ENCODE data around the gene SOX6.

The SOX6 gene

DNA sequence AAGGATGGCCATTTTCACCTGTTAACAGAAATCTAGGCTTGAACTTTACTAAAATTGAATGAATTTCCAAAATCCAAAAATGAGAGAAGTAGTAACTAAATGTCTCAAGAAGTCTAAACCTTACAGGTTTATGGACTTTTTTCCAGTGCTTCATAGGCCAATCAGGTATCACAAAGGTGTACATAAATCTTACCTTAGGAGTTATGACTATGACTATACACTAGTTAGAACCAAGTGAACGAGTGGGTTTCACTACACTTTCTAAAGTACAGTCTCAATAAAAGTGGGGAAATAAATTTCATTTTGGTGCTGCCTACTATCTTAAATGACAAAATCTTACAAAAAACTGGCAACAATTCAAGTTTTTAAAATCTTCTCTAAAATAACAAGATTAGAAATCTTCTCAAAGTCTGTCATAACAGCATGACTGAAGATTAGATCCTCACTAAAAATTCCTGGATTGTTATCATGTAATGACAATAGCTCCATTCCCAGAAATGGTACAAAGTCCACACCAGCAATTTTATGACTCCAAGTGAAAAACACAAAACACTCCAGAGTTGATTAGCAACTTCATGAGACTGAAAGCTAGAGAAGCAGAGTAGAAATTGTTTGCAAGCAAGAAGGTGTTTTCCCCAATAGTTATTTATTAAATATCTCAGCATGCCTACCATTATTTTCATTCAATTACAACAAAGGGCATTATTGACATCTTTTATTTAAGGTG is 20.9 kb downstream of the SOX6 start:
- TF ChIP-seq PAX5 (IDR thresholded peaks at IDR 0.05; ENCODE audit: insufficient read depth, low read length, severe bottlenecking) = no peak
- no peak for TF ChIP-seq POLR2A (IDR thresholded peaks at IDR 0.05; ENCODE audit: low read depth, low read length)
- TF ChIP-seq POU2F2 (IDR thresholded peaks at IDR 0.05; ENCODE audit: low read depth, low read length) = no peak
- no peak for TF ChIP-seq POLR2AphosphoS5 (IDR thresholded peaks at IDR 0.05; ENCODE audit: low read depth, low read length)
- no peak for TF ChIP-seq SPI1 (IDR thresholded peaks at IDR 0.05; ENCODE audit: low read depth, low read length)
- TF ChIP-seq TAF1 (IDR thresholded peaks at IDR 0.05; ENCODE audit: low read depth, low read length) = no peak
- FAIRE-seq = no peak
- no peak for DNase-seq (ENCODE audit: insufficient read length, low spot score)

DNA sequence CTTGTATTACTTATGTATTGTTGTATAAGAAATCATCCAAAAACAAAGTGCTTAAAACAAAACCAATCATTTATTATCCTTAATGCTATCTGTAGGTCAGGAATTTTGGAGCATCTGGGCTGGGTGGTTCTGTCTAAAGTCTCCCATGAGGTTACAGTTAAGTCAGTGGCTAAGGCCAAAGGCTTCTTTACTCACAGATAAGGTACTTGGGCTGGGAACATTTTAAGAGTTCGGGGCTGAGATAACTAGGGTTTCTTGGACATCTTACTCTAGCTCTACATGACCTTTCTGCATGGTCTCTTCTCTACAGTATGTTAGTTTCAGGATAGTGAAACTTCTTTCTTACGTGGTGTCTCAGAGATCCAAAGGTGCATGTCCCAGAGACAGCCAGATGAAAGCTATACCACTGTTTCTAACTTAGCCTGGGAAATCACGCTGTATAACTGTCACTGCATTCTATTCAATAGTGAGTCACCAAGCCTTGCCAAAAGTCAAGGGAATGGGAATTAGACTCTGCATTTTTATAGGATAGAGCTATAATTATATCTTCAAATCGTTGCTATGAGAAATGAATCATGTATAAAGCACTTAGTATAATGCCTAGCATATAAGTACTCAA is 29.6 kb downstream of the SOX6 start:
- FAIRE-seq (no peak), DNase-seq (ENCODE audit: insufficient read length, low spot score) (no peak)
- no peak for TF ChIP-seq POLR2A (IDR thresholded peaks at IDR 0.05; ENCODE audit: low read depth, low read length)
- no peak for TF ChIP-seq POU2F2 (IDR thresholded peaks at IDR 0.05; ENCODE audit: low read depth, low read length)
- TF ChIP-seq POLR2AphosphoS5 (IDR thresholded peaks at IDR 0.05; ENCODE audit: low read depth, low read length) = no peak
- TF ChIP-seq SPI1 (IDR thresholded peaks at IDR 0.05; ENCODE audit: low read depth, low read length) = no peak
- no peak for TF ChIP-seq PAX5 (IDR thresholded peaks at IDR 0.05; ENCODE audit: insufficient read depth, low read length, severe bottlenecking)

DNA sequence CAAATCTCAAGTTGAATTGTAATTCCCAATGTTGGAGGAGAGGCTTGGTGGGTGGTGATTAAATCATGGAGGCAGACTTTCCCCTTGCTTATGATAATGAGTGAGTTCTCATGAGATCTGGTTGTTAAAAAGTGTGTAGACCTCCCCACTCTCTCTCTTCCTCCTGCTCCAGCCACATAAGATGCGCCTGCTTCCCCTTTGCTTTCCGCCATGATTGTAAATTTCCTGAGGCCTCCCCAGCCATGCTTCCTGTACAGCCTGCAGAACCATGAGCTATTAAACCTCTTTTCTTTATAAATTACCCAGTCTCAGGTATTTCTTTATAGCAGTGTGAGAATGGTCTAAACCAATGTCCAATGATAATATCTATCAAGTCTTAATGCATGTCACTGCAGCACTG is 34.2 kb downstream of the SOX6 start:
- DNase-seq (ENCODE audit: insufficient read length, low spot score) (no peak), FAIRE-seq (no peak)
- no peak for TF ChIP-seq POLR2AphosphoS5 (IDR thresholded peaks at IDR 0.05; ENCODE audit: low read depth, low read length)
- TF ChIP-seq POLR2A (IDR thresholded peaks at IDR 0.05; ENCODE audit: low read depth, low read length) = no peak
- no peak for TF ChIP-seq SPI1 (IDR thresholded peaks at IDR 0.05; ENCODE audit: low read depth, low read length)
- TF ChIP-seq PAX5 (IDR thresholded peaks at IDR 0.05; ENCODE audit: insufficient read depth, low read length, severe bottlenecking) = no peak
- no peak for TF ChIP-seq TAF1 (IDR thresholded peaks at IDR 0.05; ENCODE audit: low read depth, low read length)
- no peak for TF ChIP-seq POU2F2 (IDR thresholded peaks at IDR 0.05; ENCODE audit: low read depth, low read length)

DNA sequence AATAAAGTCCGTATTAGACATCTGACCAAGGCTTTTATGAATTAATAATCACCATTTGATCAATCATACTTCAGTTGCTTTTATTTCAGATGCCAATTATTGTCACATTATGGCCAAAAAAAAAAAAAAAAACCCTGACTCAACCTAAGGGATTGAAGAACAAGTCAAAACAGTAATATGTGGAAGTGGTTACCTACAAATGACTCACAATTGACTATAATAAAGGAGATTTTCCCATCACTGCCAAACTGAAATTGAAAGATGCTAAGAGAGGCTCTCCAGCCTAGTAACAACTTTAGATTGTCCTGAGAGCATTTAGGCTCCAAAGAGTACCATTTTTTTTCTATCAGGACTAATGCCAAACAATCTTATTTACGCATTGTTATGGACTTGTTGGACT is 35.2 kb downstream of the SOX6 start:
- TF ChIP-seq PAX5 (IDR thresholded peaks at IDR 0.05; ENCODE audit: insufficient read depth, low read length, severe bottlenecking) (no peak), SPI1 (IDR thresholded peaks at IDR 0.05; ENCODE audit: low read depth, low read length) (no peak), POLR2A (IDR thresholded peaks at IDR 0.05; ENCODE audit: low read depth, low read length) (no peak), TAF1 (IDR thresholded peaks at IDR 0.05; ENCODE audit: low read depth, low read length) (no peak), POU2F2 (IDR thresholded peaks at IDR 0.05; ENCODE audit: low read depth, low read length) (no peak), POLR2AphosphoS5 (IDR thresholded peaks at IDR 0.05; ENCODE audit: low read depth, low read length) (no peak)
- FAIRE-seq (no peak), DNase-seq (ENCODE audit: insufficient read length, low spot score) (no peak)

DNA sequence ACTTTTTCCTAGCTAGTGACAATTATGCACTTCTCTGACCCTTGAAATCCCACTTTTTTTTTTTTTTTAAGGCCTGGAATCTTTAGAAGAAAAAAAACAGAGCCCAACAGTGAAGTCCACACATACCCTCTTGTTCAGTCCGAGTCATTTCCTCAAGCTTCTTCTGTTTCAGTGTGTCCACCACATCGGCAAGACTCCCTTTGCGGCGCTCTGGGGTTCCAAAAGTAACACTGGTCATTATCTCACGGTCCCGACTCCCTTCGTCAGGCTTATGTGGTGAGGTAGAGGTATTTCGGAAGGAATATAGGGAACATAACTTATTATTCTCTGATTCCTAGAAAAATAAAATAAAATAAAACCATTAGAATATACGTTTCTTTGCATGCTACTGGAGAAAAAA is 38.0 kb downstream of the SOX6 start:
- no peak for DNase-seq (ENCODE audit: insufficient read length, low spot score)
- no peak for TF ChIP-seq PAX5 (IDR thresholded peaks at IDR 0.05; ENCODE audit: insufficient read depth, low read length, severe bottlenecking)
- TF ChIP-seq POLR2AphosphoS5 (IDR thresholded peaks at IDR 0.05; ENCODE audit: low read depth, low read length) = no peak
- no peak for TF ChIP-seq SPI1 (IDR thresholded peaks at IDR 0.05; ENCODE audit: low read depth, low read length)
- no peak for TF ChIP-seq TAF1 (IDR thresholded peaks at IDR 0.05; ENCODE audit: low read depth, low read length)
- TF ChIP-seq POLR2A (IDR thresholded peaks at IDR 0.05; ENCODE audit: low read depth, low read length) = no peak
- no peak for TF ChIP-seq POU2F2 (IDR thresholded peaks at IDR 0.05; ENCODE audit: low read depth, low read length)
- no peak for FAIRE-seq

DNA sequence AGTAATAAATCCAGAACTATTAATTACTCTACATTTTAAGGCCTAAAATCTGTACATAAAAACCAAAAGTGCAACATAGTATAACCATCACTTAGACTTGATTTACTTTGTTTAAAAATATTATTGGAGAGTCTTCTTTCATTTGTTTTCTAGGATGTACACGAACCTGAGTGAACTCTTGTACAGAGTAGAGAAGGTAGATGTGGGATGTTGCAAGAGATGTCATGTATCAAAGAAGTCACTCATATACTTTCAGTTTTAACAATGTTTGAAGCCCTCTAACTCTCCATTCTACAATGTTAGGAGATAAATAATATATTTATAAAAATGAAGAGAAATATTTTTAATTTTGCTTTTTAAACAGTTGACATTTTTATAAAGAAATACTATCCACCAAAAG is 38.6 kb downstream of the SOX6 start:
- TF ChIP-seq SPI1 (IDR thresholded peaks at IDR 0.05; ENCODE audit: low read depth, low read length) = no peak
- TF ChIP-seq POLR2A (IDR thresholded peaks at IDR 0.05; ENCODE audit: low read depth, low read length) = no peak
- TF ChIP-seq PAX5 (IDR thresholded peaks at IDR 0.05; ENCODE audit: insufficient read depth, low read length, severe bottlenecking) = no peak
- no peak for TF ChIP-seq POU2F2 (IDR thresholded peaks at IDR 0.05; ENCODE audit: low read depth, low read length)
- no peak for TF ChIP-seq POLR2AphosphoS5 (IDR thresholded peaks at IDR 0.05; ENCODE audit: low read depth, low read length)
- TF ChIP-seq TAF1 (IDR thresholded peaks at IDR 0.05; ENCODE audit: low read depth, low read length) = no peak
- FAIRE-seq (no peak), DNase-seq (ENCODE audit: insufficient read length, low spot score) (no peak)

DNA sequence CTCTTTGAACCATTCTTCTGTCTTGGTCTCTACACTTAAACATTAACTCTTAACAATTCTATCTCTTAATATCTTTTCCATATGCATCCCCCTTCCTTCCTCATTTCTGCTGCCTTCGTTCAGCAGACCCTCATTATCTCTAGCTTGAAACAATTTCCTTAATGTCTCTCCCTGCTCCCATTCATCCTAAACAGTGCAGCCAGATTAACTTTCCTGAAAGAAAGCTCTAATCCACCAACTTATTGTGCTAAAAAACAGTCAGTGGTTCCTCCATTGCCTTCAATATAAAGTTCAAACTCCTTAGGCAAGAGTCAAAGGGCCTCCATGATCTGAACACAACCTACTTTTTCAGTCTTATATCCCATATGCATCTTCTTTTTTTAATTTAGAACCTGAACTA is 42.5 kb downstream of the SOX6 start:
- TF ChIP-seq TAF1 (IDR thresholded peaks at IDR 0.05; ENCODE audit: low read depth, low read length) (no peak), POLR2A (IDR thresholded peaks at IDR 0.05; ENCODE audit: low read depth, low read length) (no peak), POU2F2 (IDR thresholded peaks at IDR 0.05; ENCODE audit: low read depth, low read length) (no peak), PAX5 (IDR thresholded peaks at IDR 0.05; ENCODE audit: insufficient read depth, low read length, severe bottlenecking) (no peak), SPI1 (IDR thresholded peaks at IDR 0.05; ENCODE audit: low read depth, low read length) (no peak), POLR2AphosphoS5 (IDR thresholded peaks at IDR 0.05; ENCODE audit: low read depth, low read length) (no peak)
- FAIRE-seq (no peak), DNase-seq (ENCODE audit: insufficient read length, low spot score) (no peak)

DNA sequence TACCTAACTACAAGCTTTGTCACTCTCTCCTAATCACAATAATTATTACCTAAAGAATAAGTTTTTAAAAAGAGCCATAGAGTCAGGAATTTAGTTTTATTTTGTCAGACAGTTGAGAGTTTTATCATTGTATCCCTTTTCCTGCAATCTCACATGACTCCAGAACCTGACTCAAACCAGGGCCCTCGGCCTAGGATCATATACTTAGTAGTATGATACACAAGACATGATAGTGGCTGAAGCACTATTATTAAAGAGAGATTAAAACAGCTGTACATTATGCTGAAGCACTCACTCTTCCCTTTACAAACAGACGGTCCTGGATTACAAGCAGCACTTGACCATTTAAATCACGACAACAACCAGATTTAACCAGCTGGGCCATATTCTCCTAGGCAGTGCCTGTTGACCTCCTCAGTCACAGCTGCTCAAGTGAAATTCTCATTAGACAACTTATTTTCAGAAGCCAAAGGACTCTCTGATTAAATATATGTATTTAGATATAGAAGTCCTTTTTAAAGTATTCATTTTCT is 44.0 kb downstream of the SOX6 start:
- DNase-seq (ENCODE audit: insufficient read length, low spot score) (no peak), FAIRE-seq (no peak)
- TF ChIP-seq PAX5 (IDR thresholded peaks at IDR 0.05; ENCODE audit: insufficient read depth, low read length, severe bottlenecking) = no peak
- TF ChIP-seq POU2F2 (IDR thresholded peaks at IDR 0.05; ENCODE audit: low read depth, low read length) = no peak
- TF ChIP-seq TAF1 (IDR thresholded peaks at IDR 0.05; ENCODE audit: low read depth, low read length) = no peak
- TF ChIP-seq POLR2AphosphoS5 (IDR thresholded peaks at IDR 0.05; ENCODE audit: low read depth, low read length) = no peak
- no peak for TF ChIP-seq SPI1 (IDR thresholded peaks at IDR 0.05; ENCODE audit: low read depth, low read length)
- TF ChIP-seq POLR2A (IDR thresholded peaks at IDR 0.05; ENCODE audit: low read depth, low read length) = no peak

DNA sequence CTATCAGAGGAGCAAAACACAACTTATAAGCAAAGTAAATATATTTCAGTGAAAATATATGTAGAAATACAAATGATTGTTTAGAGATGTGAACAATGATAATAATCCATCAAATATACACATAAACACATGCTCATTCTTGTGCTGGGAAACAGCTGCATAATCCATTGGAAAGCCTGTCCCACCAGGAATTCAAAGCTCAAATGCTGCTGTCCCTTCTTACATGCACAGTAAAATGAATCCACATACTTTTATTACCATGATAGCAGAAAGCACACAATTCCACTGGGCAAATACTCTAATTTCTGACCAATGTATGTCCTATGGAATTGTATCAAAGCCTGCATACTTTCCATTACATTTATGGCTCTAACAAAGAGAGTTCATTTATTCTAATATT is 44.5 kb downstream of the SOX6 start:
- DNase-seq (ENCODE audit: insufficient read length, low spot score) (no peak), FAIRE-seq (no peak)
- TF ChIP-seq POU2F2 (IDR thresholded peaks at IDR 0.05; ENCODE audit: low read depth, low read length) (no peak), SPI1 (IDR thresholded peaks at IDR 0.05; ENCODE audit: low read depth, low read length) (no peak), POLR2AphosphoS5 (IDR thresholded peaks at IDR 0.05; ENCODE audit: low read depth, low read length) (no peak), PAX5 (IDR thresholded peaks at IDR 0.05; ENCODE audit: insufficient read depth, low read length, severe bottlenecking) (no peak), POLR2A (IDR thresholded peaks at IDR 0.05; ENCODE audit: low read depth, low read length) (no peak), TAF1 (IDR thresholded peaks at IDR 0.05; ENCODE audit: low read depth, low read length) (no peak)

Measured in GM12891 (cell line).